HG03342 (cell line): ENCODE data around the gene ST8SIA6.
"Not testable (repeated sequence)": the region's sequence is repeated elsewhere in the genome, so short reads cannot be mapped to it uniquely, and the experiment has no call there.

Experiments used
- ATAC-seq: cut with Tn5 transposase; IDR thresholded peaks from one replicate; pipeline ENCODE4 v1.9.1; 2021; ENCODE audit warnings: mild to moderate bottlenecking, moderate library complexity; ENCODE audit not compliant: unreplicated experiment

ST8SIA6 gene

GRCh38 chr10:17427666-17428350 is 26.6 kb downstream of the ST8SIA6 start:
- ATAC-seq, result no peak

DNA sequence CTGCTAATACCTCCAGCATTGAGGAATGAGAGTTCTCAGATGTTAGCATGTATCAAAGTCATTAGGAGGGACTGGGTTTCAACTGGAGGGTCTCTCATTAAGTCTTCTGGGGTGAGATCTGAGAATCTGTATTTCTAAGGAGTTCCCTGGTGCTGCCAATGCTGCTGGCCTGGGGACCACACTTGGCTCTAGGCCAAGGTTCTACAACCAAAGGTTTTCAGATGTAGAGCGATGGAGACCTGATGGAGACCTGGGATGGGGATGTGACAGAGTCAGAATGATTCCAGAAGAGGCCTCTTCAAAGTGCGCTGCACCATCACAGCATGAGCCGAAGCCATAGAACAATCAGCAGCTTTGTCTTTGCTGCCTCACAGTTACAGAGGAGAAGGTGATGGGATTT is 27.2 kb downstream of the ST8SIA6 start:
- ATAC-seq, result no peak

DNA sequence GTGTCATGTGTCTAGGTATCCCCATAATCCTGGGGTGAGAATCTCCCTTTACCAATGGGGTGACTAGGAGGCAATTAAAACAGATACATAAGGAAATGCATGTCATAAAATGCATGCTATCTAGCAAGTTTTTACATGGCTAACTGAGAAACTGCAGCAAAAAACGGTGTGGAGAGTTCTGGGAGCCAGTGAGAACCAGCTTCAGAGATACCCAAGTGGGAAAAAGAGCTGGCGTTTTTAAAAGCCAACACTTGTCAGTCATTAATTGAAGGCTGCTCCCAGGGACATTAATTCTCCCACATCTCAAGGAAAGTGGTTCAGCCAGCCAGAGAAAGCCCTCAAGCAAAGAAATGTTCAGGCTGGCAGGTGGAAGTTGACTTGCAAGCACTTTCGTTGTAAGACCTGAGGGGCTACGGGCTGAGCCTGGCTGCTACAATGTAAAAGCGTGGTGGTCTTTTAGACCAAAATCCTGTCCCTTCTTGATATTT is 28.1 kb downstream of the ST8SIA6 start:
- no peak for ATAC-seq

DNA sequence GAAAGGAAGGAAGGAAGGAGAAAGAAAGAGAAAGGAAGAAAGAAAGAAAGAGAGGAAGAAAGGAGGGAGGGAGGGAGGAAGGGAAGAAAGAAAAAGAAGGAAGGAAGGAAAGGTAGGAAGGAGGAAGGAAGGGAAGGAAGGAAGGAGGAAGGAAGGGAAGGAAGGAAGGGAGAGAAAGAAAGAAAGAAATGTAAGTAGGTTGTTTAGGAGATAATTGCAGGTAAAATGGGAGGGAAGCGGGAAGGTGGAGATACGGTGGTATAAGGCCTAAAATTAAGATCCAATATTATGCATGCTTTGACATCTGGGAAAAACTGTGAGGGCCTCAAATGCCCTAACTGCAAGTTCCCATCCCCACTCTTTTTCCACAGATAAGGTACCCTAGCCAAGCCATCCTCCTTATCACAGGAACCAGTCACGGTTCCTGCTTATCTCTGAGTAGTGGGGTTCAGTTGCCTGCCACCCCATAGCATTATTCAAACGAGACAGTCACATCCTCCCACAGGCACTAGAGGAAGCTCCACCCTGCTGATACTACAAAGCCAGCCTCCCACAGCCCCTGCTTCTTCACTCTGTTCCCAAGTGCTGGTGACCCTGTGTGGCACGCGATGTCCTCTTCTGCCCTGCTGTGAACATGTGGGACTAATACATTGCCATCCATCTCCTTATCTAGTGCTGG is 28.7 kb downstream of the ST8SIA6 start:
- ATAC-seq, result no peak

GRCh38 chr10:17423632-17424186 is 30.7 kb downstream of the ST8SIA6 start:
- ATAC-seq, result no peak

DNA sequence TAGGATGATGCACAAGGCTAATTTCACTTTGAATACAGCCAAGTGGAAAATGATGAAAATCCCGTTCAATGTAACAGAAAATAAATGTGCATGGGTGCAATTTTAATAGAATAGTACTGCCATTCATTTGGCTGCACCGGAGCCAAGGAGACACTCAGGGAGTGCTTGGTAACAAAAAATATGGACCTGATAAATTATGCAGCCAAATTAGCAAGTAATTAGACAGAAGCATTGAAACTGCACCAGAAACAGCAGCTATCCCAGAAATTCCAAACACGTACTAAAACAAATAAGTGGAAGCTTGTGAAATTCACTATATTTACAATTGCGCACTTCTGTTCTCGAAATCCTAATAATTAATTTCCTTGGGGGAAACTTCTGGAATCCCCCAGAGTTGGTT is 31.5 kb downstream of the ST8SIA6 start:
- no peak for ATAC-seq

DNA sequence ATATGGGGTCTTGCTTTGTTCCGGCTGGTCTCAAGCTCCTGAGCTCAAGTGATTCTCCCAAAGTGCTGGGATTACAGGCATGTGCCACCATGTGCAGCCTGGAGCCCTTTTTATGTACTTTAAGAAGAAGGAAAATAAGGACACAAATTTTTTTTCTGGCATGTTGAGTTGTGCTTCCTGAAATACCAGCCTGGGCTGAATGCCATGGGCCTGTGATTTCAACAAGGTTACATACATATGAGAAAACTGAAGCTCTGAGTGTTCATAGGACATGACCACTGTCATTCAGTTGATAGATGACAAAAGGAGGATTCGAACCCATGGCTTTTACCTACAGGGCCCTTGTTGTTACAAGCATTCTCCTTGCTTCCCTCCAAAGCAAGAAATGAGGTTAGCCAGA is 36.1 kb downstream of the ST8SIA6 start:
- ATAC-seq, result no peak

DNA sequence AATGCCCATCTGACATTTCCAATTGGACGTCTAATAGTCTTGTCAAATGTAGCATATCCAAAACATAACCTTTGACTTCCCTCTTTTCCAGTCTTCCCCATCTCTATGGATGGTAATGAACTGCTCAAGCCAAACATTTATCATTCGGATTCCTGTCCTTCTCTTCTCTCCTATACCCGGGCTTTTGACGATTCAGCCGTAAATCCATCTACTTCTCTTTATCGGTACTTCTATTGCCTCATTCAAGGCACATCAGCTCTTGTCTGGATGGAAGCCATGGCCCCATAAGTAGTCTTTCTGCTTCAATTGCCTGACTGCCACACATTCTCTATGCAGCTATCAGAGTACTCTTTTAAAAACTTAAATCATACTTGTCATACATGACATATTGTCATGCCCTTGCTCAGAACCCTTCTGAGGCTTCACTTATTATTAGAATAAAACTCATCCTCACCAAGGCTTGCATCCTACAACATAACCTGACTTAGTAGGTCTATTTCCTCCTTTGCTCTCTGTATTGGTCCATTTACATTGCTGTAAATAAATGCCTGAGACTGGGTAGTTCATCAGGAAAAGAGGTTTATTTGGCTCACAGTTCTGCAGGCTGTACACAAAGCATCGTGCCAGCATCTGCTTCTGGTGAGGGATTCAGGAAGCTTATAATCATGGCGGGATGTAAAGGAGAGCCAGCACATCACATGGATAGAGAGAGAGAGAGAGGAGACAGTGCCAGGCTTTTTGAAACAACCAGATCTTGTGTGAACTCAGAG is 37.8 kb downstream of the ST8SIA6 start:
- ATAC-seq, result no peak

- ATAC-seq, result no peak
Measured at GRCh38 chr10:17415046-17415658, 39.2 kb downstream of the ST8SIA6 start.

DNA sequence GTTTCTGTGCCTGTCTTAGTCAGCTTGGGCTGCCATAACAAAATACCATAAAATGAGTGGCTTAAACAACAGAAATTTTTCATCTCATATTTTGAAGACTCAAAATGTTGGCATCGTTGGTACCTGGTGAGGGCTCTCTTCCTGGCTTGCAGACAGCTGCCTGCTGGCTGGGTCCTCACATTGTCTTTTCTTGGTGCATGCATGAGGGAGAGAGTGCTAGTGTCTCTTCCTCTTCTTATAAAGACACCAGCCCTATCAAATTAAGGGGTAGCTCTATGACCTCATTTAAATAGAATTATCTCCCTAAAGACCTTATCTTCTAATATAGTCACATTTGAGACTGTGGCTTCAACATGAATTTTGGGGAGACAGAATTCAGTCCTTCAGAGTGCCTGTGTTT is 39.9 kb downstream of the ST8SIA6 start:
- no peak for ATAC-seq

DNA sequence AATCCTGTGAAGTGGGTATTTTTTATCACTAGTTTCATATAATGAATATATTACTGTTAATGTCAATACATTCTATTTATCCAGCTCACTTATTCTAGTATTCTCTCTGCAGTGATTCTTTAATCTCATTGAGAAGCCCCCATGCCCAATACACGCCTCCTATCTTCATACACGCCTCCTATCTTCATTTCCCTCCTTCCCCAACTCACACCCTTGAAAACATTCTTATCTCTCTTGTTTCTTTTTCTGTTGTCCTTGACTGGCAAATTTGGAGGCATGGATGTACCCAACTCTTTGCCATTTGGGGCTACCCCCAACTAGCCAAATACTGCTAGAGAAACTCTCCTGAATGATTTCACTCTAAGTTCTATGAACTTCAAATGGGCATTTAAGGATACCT is 40.5 kb downstream of the ST8SIA6 start:
- no peak for ATAC-seq

- no peak for ATAC-seq
Measured at GRCh38 chr10:17412323-17412722, 42.1 kb downstream of the ST8SIA6 start.

DNA sequence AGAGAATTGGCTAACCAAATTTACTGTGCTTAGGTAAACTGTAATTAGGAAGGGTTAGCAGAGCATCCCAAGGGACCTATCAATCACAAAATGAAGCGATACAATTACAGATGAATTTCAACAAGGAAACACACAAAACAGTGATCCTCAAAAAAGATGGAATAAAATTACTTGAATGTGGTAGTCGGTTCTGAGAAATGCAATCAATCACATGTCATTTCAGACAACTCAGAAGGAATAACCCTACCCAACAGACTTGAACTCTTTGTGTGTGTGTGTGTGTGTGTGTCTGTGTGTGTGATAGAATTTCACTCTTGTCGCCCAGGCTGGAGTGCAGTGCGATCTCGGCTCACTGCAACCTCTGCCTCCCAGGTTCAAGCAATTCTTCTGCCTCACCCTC is 43.5 kb downstream of the ST8SIA6 start:
- ATAC-seq, result no peak

- ATAC-seq, result no peak
Measured at GRCh38 chr10:17409170-17409733, 45.1 kb downstream of the ST8SIA6 start.

DNA sequence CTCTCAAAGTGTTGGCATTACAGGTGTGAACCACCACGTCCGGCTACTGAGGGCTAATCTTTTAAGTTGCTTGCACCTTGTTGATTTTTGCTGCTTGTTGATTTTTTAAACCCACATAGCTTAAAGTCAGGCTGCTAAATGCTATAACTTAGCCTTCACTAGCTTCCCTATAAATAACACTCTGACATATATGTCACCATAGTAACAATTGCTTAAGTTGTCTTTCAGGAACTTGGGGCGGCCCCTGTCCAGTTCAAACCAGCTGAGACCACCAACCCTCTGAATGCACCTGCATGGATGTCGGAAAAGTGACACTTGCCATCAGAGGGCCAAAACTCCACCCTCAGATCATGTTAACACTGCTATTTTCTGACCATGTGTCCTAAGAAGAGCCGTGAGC is 47.3 kb downstream of the ST8SIA6 start:
- ATAC-seq, result no peak

- ATAC-seq, result no peak
Measured at GRCh38 chr10:17406036-17406834, 48.2 kb downstream of the ST8SIA6 start.

DNA sequence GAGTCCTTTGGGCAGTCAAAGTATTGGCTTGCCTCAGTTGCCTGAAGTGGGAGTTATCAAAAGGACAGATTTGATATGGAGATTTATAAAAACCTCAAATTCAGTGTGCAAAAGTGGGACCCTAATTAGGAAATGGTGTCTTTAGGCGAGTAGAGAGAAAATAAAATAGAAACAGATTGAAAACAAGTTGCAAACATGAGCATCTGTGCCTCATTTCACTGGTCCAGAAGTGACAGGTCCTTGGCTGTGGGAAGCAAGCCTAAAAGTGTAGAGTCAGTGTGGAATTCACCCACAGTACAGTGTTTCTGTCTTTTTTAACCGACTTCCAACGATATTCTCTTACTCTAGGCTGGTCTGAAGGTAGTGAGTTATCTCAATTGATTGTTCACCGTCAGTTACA is 51.2 kb downstream of the ST8SIA6 start:
- ATAC-seq, result no peak

GRCh38 chr10:17402040-17402439 is 52.4 kb downstream of the ST8SIA6 start:
- not testable (repeated sequence) for ATAC-seq

DNA sequence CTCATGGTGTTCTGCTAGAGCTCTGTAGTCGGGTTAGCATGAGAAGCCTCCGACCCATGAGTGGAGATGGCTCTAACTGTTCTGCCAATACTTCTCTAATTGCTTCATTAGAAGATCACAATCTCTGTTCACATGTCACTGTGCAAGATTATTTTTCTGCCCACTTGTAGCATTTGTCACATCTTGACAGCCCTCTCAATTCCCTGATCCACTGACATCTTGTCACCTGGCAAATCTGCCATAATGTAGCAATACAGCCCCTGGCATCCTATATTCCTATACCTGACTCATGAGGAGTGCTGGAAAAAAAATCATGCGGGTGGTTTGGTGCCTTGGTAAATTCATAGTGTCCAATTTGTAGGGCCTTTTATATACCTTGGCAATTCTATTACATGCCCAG is 58.4 kb downstream of the ST8SIA6 start:
- ATAC-seq, result no peak

DNA sequence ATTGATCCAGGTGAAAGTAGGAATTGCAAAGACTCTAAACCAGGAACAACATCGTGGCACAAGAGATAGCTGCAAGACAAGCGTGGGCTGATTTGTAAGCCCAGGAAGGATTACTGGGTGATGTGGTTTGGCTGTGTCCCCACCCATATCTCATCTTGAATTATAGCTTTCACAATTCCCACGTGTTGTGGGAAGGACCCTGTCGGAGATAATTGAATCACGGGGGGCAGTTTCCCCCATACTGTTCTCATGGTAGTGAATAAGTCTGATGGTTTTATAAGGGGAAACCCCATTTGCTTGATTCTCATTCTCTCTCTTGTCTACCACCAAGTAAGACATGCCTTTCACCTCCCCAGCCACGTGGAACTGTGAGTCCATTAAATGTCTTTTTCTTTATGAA is 59.5 kb downstream of the ST8SIA6 start:
- ATAC-seq, result no peak
